C4-2B (cell line): ENCODE results near the gene ACAA2.

Source experiments
- ZFX ChIP-seq: fragments of 450-650 bp; IDR thresholded peaks from 2 replicates; pipeline ENCODE4 v1.6.1; 2017
- TF ChIP-seq, protein P1 (sequence below): fragments of 450-650 bp; conservative IDR thresholded peaks from 2 replicates; pipeline ENCODE4 v1.5.1; 2017; ENCODE audit warnings: mild to moderate bottlenecking

DNA sequence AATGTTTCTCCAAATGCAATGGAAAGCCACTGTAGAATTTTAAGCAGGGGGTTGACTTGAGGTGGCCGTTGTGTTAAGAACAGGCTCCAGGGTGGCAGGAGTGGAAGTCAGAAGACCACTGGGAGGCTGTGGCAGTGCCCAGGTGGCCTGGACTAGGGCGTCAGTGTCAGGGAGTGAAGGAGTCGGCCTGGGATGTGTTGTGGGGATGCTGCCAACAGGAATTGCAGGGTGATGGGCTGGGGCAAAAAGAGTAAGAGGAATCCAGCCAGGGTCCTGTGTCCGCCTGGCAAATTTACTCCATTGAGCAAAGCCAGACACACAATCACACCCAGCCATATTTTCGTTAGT lies 55.1 kb downstream of the ACAA2 start:
- TF ChIP-seq, protein P1, sequence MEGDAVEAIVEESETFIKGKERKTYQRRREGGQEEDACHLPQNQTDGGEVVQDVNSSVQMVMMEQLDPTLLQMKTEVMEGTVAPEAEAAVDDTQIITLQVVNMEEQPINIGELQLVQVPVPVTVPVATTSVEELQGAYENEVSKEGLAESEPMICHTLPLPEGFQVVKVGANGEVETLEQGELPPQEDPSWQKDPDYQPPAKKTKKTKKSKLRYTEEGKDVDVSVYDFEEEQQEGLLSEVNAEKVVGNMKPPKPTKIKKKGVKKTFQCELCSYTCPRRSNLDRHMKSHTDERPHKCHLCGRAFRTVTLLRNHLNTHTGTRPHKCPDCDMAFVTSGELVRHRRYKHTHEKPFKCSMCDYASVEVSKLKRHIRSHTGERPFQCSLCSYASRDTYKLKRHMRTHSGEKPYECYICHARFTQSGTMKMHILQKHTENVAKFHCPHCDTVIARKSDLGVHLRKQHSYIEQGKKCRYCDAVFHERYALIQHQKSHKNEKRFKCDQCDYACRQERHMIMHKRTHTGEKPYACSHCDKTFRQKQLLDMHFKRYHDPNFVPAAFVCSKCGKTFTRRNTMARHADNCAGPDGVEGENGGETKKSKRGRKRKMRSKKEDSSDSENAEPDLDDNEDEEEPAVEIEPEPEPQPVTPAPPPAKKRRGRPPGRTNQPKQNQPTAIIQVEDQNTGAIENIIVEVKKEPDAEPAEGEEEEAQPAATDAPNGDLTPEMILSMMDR = no peak
- no peak for TF ChIP-seq ZFX
